GM12878 (cell line): ENCODE results near the gene NPAS2. TPM values are rescaled to one million over a fixed set of nuclear protein-coding genes. Genes with fewer than 3 reads are reported as not detected.

ENCODE experiments used
- ATAC-seq: fragments of 200-7000 bp; cut with Tn5 transposase; 3 replicates; pipeline ENCODE4 v1.9.1; 2020; ENCODE audit warnings: mild to moderate bottlenecking, moderate library complexity
- BruUV-seq: library from RNA; stranded (reverse); fragments of 400-500 nt; replicated peaks from 2 replicates; lab custom pipeline; 2021; lab: Mats Ljungman, UMichigan
- CTCF ChIA-PET: fragments of 300-600 bp; sonication (Branson Sonifier 250); formaldehyde crosslinking; extraction: SDS; loops from one replicate; lab custom pipeline; 2021; ENCODE audit warnings: inconsistent platforms; lab: Yijun Ruan, JAX
- POLR2A ChIA-PET: fragments of 350-600 bp; formaldehyde crosslinking; extraction: SDS; loops from one replicate; lab custom pipeline; 2021; ENCODE audit warnings: inconsistent platforms; lab: Charles Lee
- RAD21 ChIA-PET: fragments of 300-600 bp; sonication (Branson Sonifier 250); formaldehyde crosslinking; loops from one replicate; lab custom pipeline; 2023; ENCODE audit warnings: antibody characterized with exemption; ENCODE audit not compliant: unreplicated experiment; lab: Charles Lee
- SMC1A ChIA-PET: fragments of 300-600 bp; sonication (Branson Sonifier 250); formaldehyde crosslinking; loops from one replicate; lab custom pipeline; 2023; ENCODE audit not compliant: unreplicated experiment, uncharacterized antibody; lab: Charles Lee
- DNase-seq: peaks from one replicate; pipeline ENCODE4 v3.0.0-alpha.2; 2011; ENCODE audit warnings: low read depth, low spot score
- FAIRE-seq: peaks from 3 replicates; lab custom pipeline; 2011; peaks lifted over from hg19 to GRCh38; lab: Jason Lieb, UNC
- H2AFZ ChIP-seq: 2 replicates; pipeline ENCODE4 v1.6.0; 2011; ENCODE audit warnings: low read depth, low read length, control low read depth; ENCODE audit not compliant: control insufficient read depth
- H3K27ac ChIP-seq: 2 replicates; pipeline ENCODE4 v1.5.1; 2011; ENCODE audit warnings: control low read depth; ENCODE audit not compliant: control insufficient read depth, insufficient read depth
- H3K27me3 ChIP-seq, 2 experiments: replicated peaks in 1 of 2; 2 replicates each; pipeline versions ENCODE4 v1.6.0 to v1.6.1; 2011; ENCODE audit warnings: low read length in 1 of 2; ENCODE audit not compliant: control insufficient read depth in 2 of 2, insufficient read depth in 2 of 2
- H3K36me3 ChIP-seq, 2 experiments: 2 replicates each; pipeline ENCODE4 v1.5.1; 2011; ENCODE audit warnings: low read length in 1 of 2; ENCODE audit not compliant: control insufficient read depth in 2 of 2, insufficient read depth in 2 of 2
- H3K4me1 ChIP-seq: 2 replicates; pipeline ENCODE4 v1.6.1; 2011; ENCODE audit warnings: mild to moderate bottlenecking, low read length, moderate library complexity, mixed read lengths; ENCODE audit not compliant: control insufficient read depth, insufficient read depth
- H3K4me2 ChIP-seq: 2 replicates; pipeline ENCODE4 v1.6.0; 2011; ENCODE audit warnings: control low read depth; ENCODE audit not compliant: control insufficient read depth, insufficient read depth
- H3K4me3 ChIP-seq: fragments of 200-600 bp; sonication (generic); 2 replicates; pipeline ENCODE4 v1.5.1; 2016
- H3K79me2 ChIP-seq: 2 replicates; pipeline ENCODE4 v1.6.0; 2011; ENCODE audit warnings: low read length; ENCODE audit not compliant: control insufficient read depth, insufficient read depth
- H3K9ac ChIP-seq: 2 replicates; pipeline ENCODE4 v1.8.0; 2011; ENCODE audit warnings: low read length, control low read depth, mixed read lengths; ENCODE audit not compliant: control insufficient read depth, insufficient read depth
- H3K9me3 ChIP-seq: replicated peaks from 3 replicates; pipeline ENCODE4 v1.5.1; 2011; ENCODE audit warnings: mild to moderate bottlenecking, low read length; ENCODE audit not compliant: control insufficient read depth, insufficient read depth
- H4K20me1 ChIP-seq: 2 replicates; pipeline ENCODE4 v1.6.0; 2011; ENCODE audit not compliant: control insufficient read depth, insufficient read depth
- CEBPB ChIP-seq, 2 experiments: fragments of 150-350 bp in 1 of 2; IDR thresholded peaks; 2 replicates each; pipeline ENCODE4 v1.6.1; 2012 to 2014; ENCODE audit warnings: low read depth in 2 of 2, low read length in 2 of 2, borderline replicate concordance in 1 of 2, inconsistent platforms in 1 of 2
- GABPA ChIP-seq: IDR thresholded peaks from 2 replicates; pipeline ENCODE4 v1.6.1; 2014; ENCODE audit warnings: antibody characterized with exemption, low read depth, mild to moderate bottlenecking, inconsistent platforms
- GATAD2B ChIP-seq: fragments of 450-650 bp; conservative IDR thresholded peaks from 2 replicates; pipeline ENCODE4 v1.6.1; 2017; ENCODE audit warnings: low read depth, mild to moderate bottlenecking, moderate library complexity
- IKZF2 ChIP-seq, 2 experiments: fragments of 450-650 bp; IDR thresholded peaks; 2 replicates each; pipeline ENCODE4 v1.6.1; 2017; ENCODE audit warnings: mild to moderate bottlenecking in 2 of 2, moderate library complexity in 2 of 2
- IRF4 ChIP-seq: IDR thresholded peaks from 2 replicates; pipeline ENCODE4 v1.6.1; 2011; ENCODE audit warnings: low read depth, low read length
- JUND ChIP-seq: IDR thresholded peaks from 2 replicates; pipeline ENCODE4 v1.6.1; 2012; ENCODE audit warnings: low read depth, mild to moderate bottlenecking, low read length, improper control_type of control experiment, moderate library complexity
- KDM1A ChIP-seq: fragments of 200-600 bp; sonication (generic); IDR thresholded peaks from 2 replicates; pipeline ENCODE4 v1.6.1; 2016; ENCODE audit warnings: borderline replicate concordance
- SMAD1 ChIP-seq: fragments of 450-650 bp; IDR thresholded peaks from 2 replicates; pipeline ENCODE4 v1.6.1; 2018; ENCODE audit warnings: mild to moderate bottlenecking, low read depth; ENCODE audit not compliant: partially characterized antibody
- ZBTB40 ChIP-seq: fragments of 450-650 bp; IDR thresholded peaks from 2 replicates; pipeline ENCODE4 v1.6.1; 2016; ENCODE audit warnings: mild to moderate bottlenecking, moderate library complexity, borderline replicate concordance
- WGBS: methylation state at CpG from one replicate; pipeline ENCODE4 v1.1.6; 2016; ENCODE audit warnings: low lambda C conversion rate; ENCODE audit not compliant: insufficient replicate concordance, insufficient coverage; ENCODE audit errors: missing lambda C conversion rate; 5-methylcytosine and 5-hydroxymethylcytosine counted together
- in situ Hi-C: fragments of 300-500 bp; cut with MboI; formaldehyde crosslinking; loops from 9 replicates; pipeline ENCODE4 v1.14.3; 2018; ENCODE audit warnings: mixed read lengths
- intact Hi-C: fragments of 100-400 bp; cut with micrococcal nuclease; formaldehyde crosslinking; loops from one replicate; pipeline ENCODE4 v1.14.2; 2022; ENCODE audit not compliant: unreplicated experiment
- polyA plus RNA-seq, 11 experiments: library from polyadenylated mRNA; depleted of rRNA in 4 of 11; unstranded in 6 of 11; stranded (reverse) in 5 of 11; fragments of >200 nt; fragmentation: Nextera tagmentation in 4 of 11; fragmentation: Illumina TruSeq in 1 of 11; extraction: Ambion mirVana in 4 of 11; extraction: Trizol in 1 of 11; gene quantifications; 1 replicate in 1 of 11; 2 replicates in 10 of 11; pipeline versions ENCODE4 v1.2.1 to v1.2.3, GENCODE V29; 2011 to 2016; ENCODE audit warnings: inconsistent platforms in 2 of 11, missing spikeins in 2 of 11, low read depth in 1 of 11
- total RNA-seq, 4 experiments: library from RNA; depleted of rRNA in 3 of 4; stranded (reverse); fragments of >200 nt in 3 of 4; fragmentation: Illumina TruSeq in 1 of 4; extraction: Trizol in 1 of 4; gene quantifications; 2 replicates each; pipeline versions ENCODE4 v1.2.1 to v1.2.3, GENCODE V29; 2013 to 2021

Gene NPAS2
- total and polyA plus RNA-seq, 10 of the 15 experiments (the other 5 are each of a cell fraction or from before 2014, with no cell fraction given), result 0.08 TPM; not detected in 9

- BruUV-seq, result no TSS peak
- WGBS, result 92% methylated on average over 12 of the region's 12 CpGs
- SMC1A ChIA-PET, result no interaction called here
- ATAC-seq (no peak), DNase-seq (no peak), FAIRE-seq (no peak)
- peaks cover 14% of the 10 kb centered on the region for H3K4me1 ChIP-seq
- no peaks in the 10 kb centered on the region for H3K9me3 ChIP-seq
- TF ChIP-seq GABPA (no peak), IRF4 (no peak), GATAD2B (no peak), SMAD1 (no peak), JUND (no peak), IKZF2 (IDR thresholded peaks at IDR 0.05) (no peak), KDM1A (no peak)
- H4K20me1 ChIP-seq, result peaks cover 3% of the 10 kb centered on the region; the same call in 1 of the 2 replicates
- no peak overlapping the region for H3K27ac ChIP-seq
- POLR2A ChIA-PET, result interaction anchor here (0.6 kb wide), 1 partner anchor 388 kb away, joined by 3 read pairs; no protein-coding TSS in a partner anchor
- no peaks in the 10 kb centered on the region for H3K36me3 ChIP-seq
- RAD21 ChIA-PET, result interaction anchor here (0.6 to 1.6 kb wide), 2 partner anchors 370 to 435 kb away, joined by 3 read pairs; no protein-coding TSS in a partner anchor
- no peak overlapping the region for H3K9ac ChIP-seq
- intact Hi-C loops, result no loop called here
- no peak overlapping the region for H3K4me2 ChIP-seq
- peaks cover 0 to 1% of the 10 kb centered on the region in 2 experiments; a peak in 2 of 4 replicates for H3K27me3 ChIP-seq
- no peak overlapping the region for H2AFZ ChIP-seq
- H3K79me2 ChIP-seq, result no peaks in the 10 kb centered on the region
- CTCF ChIA-PET, result interaction anchor here (0.7 kb wide), 2 partner anchors 14 to 717 kb away, joined by 3 read pairs; no protein-coding TSS in a partner anchor
- in situ Hi-C loops, result loop anchor here (5.0 to 10.0 kb wide), 4 partner anchors 245 to 715 kb away; no protein-coding TSS in a partner anchor
- no peak overlapping the region for H3K4me3 ChIP-seq
These were observed 160.1 kb downstream of the NPAS2 start for GRCh38 chr2:100980046-100980445.

- in situ Hi-C loops (loop anchor here (5.0 to 10.0 kb wide), 4 partner anchors 246 to 716 kb away; no protein-coding TSS in a partner anchor), intact Hi-C loops (no loop called here)
- ATAC-seq, result no peak
- no peak for DNase-seq
- WGBS, result 50% methylated on average over 2 of the region's 2 CpGs
- no TSS peak for BruUV-seq
- POLR2A ChIA-PET, result no interaction called here
- CTCF ChIA-PET, result interaction anchor here (0.6 kb wide), 1 partner anchor 57 kb away, joined by 3 read pairs; no protein-coding TSS in a partner anchor
- FAIRE-seq, result no peak
- Histone ChIP-seq H3K4me3 (no peak overlapping the region), H4K20me1 (peaks cover 3% of the 10 kb centered on the region; the same call in 1 of the 2 replicates), H3K4me2 (no peak overlapping the region), H3K27ac (no peak overlapping the region), H3K4me1 (peaks cover 14% of the 10 kb centered on the region), H3K9ac (no peak overlapping the region), H3K27me3 (peaks cover 0 to 1% of the 10 kb centered on the region in 2 experiments; a peak in 1 of 4 replicates), H2AFZ (no peak overlapping the region), H3K9me3 (no peaks in the 10 kb centered on the region), H3K79me2 (no peaks in the 10 kb centered on the region), H3K36me3 (no peaks in the 10 kb centered on the region)
- RAD21 ChIA-PET, result no interaction called here
- SMC1A ChIA-PET, result no interaction called here
- TF ChIP-seq CEBPB (IDR thresholded peaks at IDR 0.05; ENCODE audit: borderline replicate concordance in 1 of 2, low read depth in 2 of 2, low read length in 2 of 2) (no peak), ZBTB40 (no peak)
These were observed 161.1 kb downstream of the NPAS2 start for GRCh38 chr2:100981011-100981410.
